IMR-90 (cell line): Measurements from ENCODE around the gene DSCAML1. TPM values are rescaled to one million over a fixed set of nuclear protein-coding genes. Genes with fewer than 3 reads are reported as not detected.

Experiments used
- ATAC-seq: fragments of 200-7000 bp; cut with Tn5 transposase; 2 replicates; pipeline ENCODE4 v1.9.1; 2020; ENCODE audit warnings: low read depth, mild to moderate bottlenecking, moderate library complexity
- BruUV-seq: library from RNA; stranded (reverse); fragments of 400-500 nt; replicated peaks from 2 replicates; lab custom pipeline; 2021; lab: Mats Ljungman, UMichigan
- CTCF ChIA-PET: fragments of 300-600 bp; formaldehyde crosslinking; extraction: SDS; loops from one replicate; lab custom pipeline; 2021; ENCODE audit warnings: antibody characterized with exemption; lab: Yijun Ruan, JAX
- POLR2A ChIA-PET: fragments of 300-600 bp; sonication (Branson Sonifier 250); formaldehyde crosslinking; loops from one replicate; lab custom pipeline; 2022; ENCODE audit warnings: antibody characterized with exemption; ENCODE audit not compliant: unreplicated experiment; lab: Charles Lee
- DNase-seq: peaks from one replicate; pipeline ENCODE4 v3.0.0; 2013
- H2AFZ ChIP-seq: replicated peaks from 2 replicates; pipeline ENCODE3; 2013; ENCODE audit warnings: low read length, mild to moderate bottlenecking; ENCODE audit not compliant: poor library complexity
- H2AK5ac ChIP-seq: 2 replicates; pipeline ENCODE4 v1.6.1; 2013; ENCODE audit warnings: low read depth, low read length, inconsistent platforms
- H2AK9ac ChIP-seq: replicated peaks from 2 replicates; pipeline ENCODE3; 2013; ENCODE audit warnings: mild to moderate bottlenecking, low read depth, low read length, moderate library complexity; ENCODE audit not compliant: poor library complexity
- H2BK120ac ChIP-seq: 2 replicates; pipeline ENCODE4 v1.6.1; 2013; ENCODE audit warnings: low read depth, low read length, inconsistent platforms
- H2BK15ac ChIP-seq: 3 replicates; pipeline ENCODE4 v1.6.1; 2013; ENCODE audit warnings: low read depth, low read length, inconsistent platforms
- H2BK20ac ChIP-seq: 2 replicates; pipeline ENCODE4 v1.6.1; 2013; ENCODE audit warnings: low read depth, mild to moderate bottlenecking, inconsistent platforms, low read length, moderate library complexity
- H2BK5ac ChIP-seq: 2 replicates; pipeline ENCODE4 v1.6.1; 2013; ENCODE audit warnings: mild to moderate bottlenecking, low read depth, low read length, inconsistent platforms; ENCODE audit not compliant: poor library complexity, severe bottlenecking
- H3K14ac ChIP-seq: replicated peaks from 2 replicates; pipeline ENCODE4 v1.6.1; 2013; ENCODE audit warnings: low read depth, low read length, inconsistent platforms
- H3K18ac ChIP-seq: 2 replicates; pipeline ENCODE4 v1.6.1; 2013; ENCODE audit warnings: low read depth, low read length, control low read depth
- H3K23ac ChIP-seq: 2 replicates; pipeline ENCODE4 v1.6.1; 2013; ENCODE audit warnings: low read depth, low read length, inconsistent platforms
- H3K27ac ChIP-seq: 2 replicates; pipeline ENCODE4 v1.5.1; 2013; ENCODE audit warnings: mild to moderate bottlenecking, control low read depth, low read length; ENCODE audit not compliant: insufficient read depth
- H3K27me3 ChIP-seq: 2 replicates; pipeline ENCODE4 v1.6.1; 2013; ENCODE audit warnings: low read length; ENCODE audit not compliant: control insufficient read depth, insufficient read depth
- H3K36me3 ChIP-seq: 2 replicates; pipeline ENCODE4 v1.6.1; 2013; ENCODE audit warnings: low read length, mixed read lengths; ENCODE audit not compliant: control insufficient read depth, insufficient read depth
- H3K4ac ChIP-seq: 2 replicates; pipeline ENCODE4 v1.6.1; 2013; ENCODE audit warnings: low read depth, low read length, inconsistent platforms
- H3K4me1 ChIP-seq: 2 replicates; pipeline ENCODE4 v1.6.1; 2013; ENCODE audit warnings: low read length, mixed read lengths; ENCODE audit not compliant: control insufficient read depth, insufficient read depth
- H3K4me2 ChIP-seq: 2 replicates; pipeline ENCODE4 v1.6.1; 2013; ENCODE audit warnings: low read depth, mild to moderate bottlenecking, control low read depth, low read length, moderate library complexity
- H3K4me3 ChIP-seq: 2 replicates; pipeline ENCODE4 v1.5.1; 2013; ENCODE audit warnings: low read depth, mild to moderate bottlenecking, control low read depth, low read length, moderate library complexity; ENCODE audit not compliant: insufficient read depth
- H3K56ac ChIP-seq: 2 replicates; pipeline ENCODE4 v1.6.1; 2013; ENCODE audit warnings: low read length, inconsistent platforms; ENCODE audit not compliant: insufficient read depth; ENCODE audit errors: extremely low read depth
- H3K79me1 ChIP-seq, 2 experiments: 2 replicates each; pipeline ENCODE4 v1.6.1; 2013; ENCODE audit warnings: low read length in 2 of 2, inconsistent platforms in 1 of 2, low read depth in 1 of 2
- H3K9ac ChIP-seq: 2 replicates; pipeline ENCODE4 v1.6.1; 2013; ENCODE audit warnings: low read depth, low read length, control low read depth
- H3K9me1 ChIP-seq: 2 replicates; pipeline ENCODE4 v1.6.1; 2013; ENCODE audit warnings: low read length, inconsistent platforms; ENCODE audit not compliant: insufficient read depth
- H3K9me3 ChIP-seq: 2 replicates; pipeline ENCODE4 v1.6.1; 2013; ENCODE audit warnings: low read length; ENCODE audit not compliant: control insufficient read depth, insufficient read depth
- H4K20me1 ChIP-seq: 2 replicates; pipeline ENCODE4 v1.6.1; 2013; ENCODE audit warnings: low read length, inconsistent platforms; ENCODE audit not compliant: insufficient read depth
- H4K5ac ChIP-seq: 2 replicates; pipeline ENCODE4 v1.6.1; 2013; ENCODE audit warnings: mild to moderate bottlenecking, low read depth, low read length, control low read depth
- H4K8ac ChIP-seq, 2 experiments: 2 replicates each; pipeline ENCODE4 v1.6.1; 2013; ENCODE audit warnings: low read depth in 2 of 2, low read length in 2 of 2, control low read depth in 1 of 2, inconsistent platforms in 1 of 2
- H4K91ac ChIP-seq: 2 replicates; pipeline ENCODE4 v1.6.1; 2013; ENCODE audit warnings: low read depth, low read length, inconsistent platforms; ENCODE audit not compliant: insufficient read depth
- BHLHE40 ChIP-seq: fragments of 150-350 bp; IDR thresholded peaks from 2 replicates; pipeline ENCODE4 v1.6.1; 2016; ENCODE audit warnings: mild to moderate bottlenecking, low read depth, low read length
- CEBPB ChIP-seq: IDR thresholded peaks from 2 replicates; pipeline ENCODE4 v1.6.1; 2012; ENCODE audit warnings: low read depth, low read length, improper control_type of control experiment
- CHD1 ChIP-seq: IDR thresholded peaks from 2 replicates; pipeline ENCODE4 v1.6.1; 2012; ENCODE audit warnings: low read depth, low read length, improper control_type of control experiment
- CTCF ChIP-seq: conservative IDR thresholded peaks from 2 replicates; pipeline ENCODE4 v1.5.1; 2012; ENCODE audit warnings: mild to moderate bottlenecking, low read depth, low read length, improper control_type of control experiment
- FOS ChIP-seq: fragments of 150-350 bp; IDR thresholded peaks from 2 replicates; pipeline ENCODE4 v1.6.1; 2016; ENCODE audit warnings: low read depth, low read length
- MAFK ChIP-seq: IDR thresholded peaks from 2 replicates; pipeline ENCODE4 v1.6.1; 2012; ENCODE audit warnings: low read depth, low read length, improper control_type of control experiment
- MAZ ChIP-seq: IDR thresholded peaks from 2 replicates; pipeline ENCODE4 v1.6.1; 2012; ENCODE audit warnings: low read depth, mild to moderate bottlenecking, low read length, improper control_type of control experiment, moderate library complexity, borderline replicate concordance
- MXI1 ChIP-seq: IDR thresholded peaks from 2 replicates; pipeline ENCODE4 v1.6.1; 2012; ENCODE audit warnings: low read depth, mild to moderate bottlenecking, low read length, moderate library complexity, borderline replicate concordance
- NFE2L2 ChIP-seq: fragments of 150-350 bp; IDR thresholded peaks from 2 replicates; pipeline ENCODE4 v1.6.1; 2016; ENCODE audit warnings: low read depth, mild to moderate bottlenecking, low read length
- POLR2A ChIP-seq: IDR thresholded peaks from 2 replicates; pipeline ENCODE4 v1.6.1; 2012; ENCODE audit warnings: mild to moderate bottlenecking, low read depth, low read length
- RAD21 ChIP-seq: IDR thresholded peaks from 2 replicates; pipeline ENCODE4 v1.6.1; 2012; ENCODE audit warnings: low read length, improper control_type of control experiment
- RCOR1 ChIP-seq: IDR thresholded peaks from 2 replicates; pipeline ENCODE4 v1.6.1; 2012; ENCODE audit warnings: mild to moderate bottlenecking, low read length, improper control_type of control experiment; ENCODE audit not compliant: insufficient replicate concordance
- RFX5 ChIP-seq: IDR thresholded peaks from 2 replicates; pipeline ENCODE4 v1.8.0; 2012; ENCODE audit warnings: low read depth, mild to moderate bottlenecking, low read length, moderate library complexity
- SMC3 ChIP-seq: fragments of 150-350 bp; IDR thresholded peaks from 2 replicates; pipeline ENCODE4 v1.6.1; 2016; ENCODE audit warnings: low read depth, mild to moderate bottlenecking, antibody characterized with exemption, low read length, moderate library complexity
- WGBS, 2 experiments: methylation state at CpG; one replicate each; pipeline versions ENCODE4 v1.1.5 to v1.1.7; 2013; ENCODE audit warnings: missing lambda C conversion rate in 2 of 2; ENCODE audit not compliant: insufficient read length in 1 of 2; ENCODE audit errors: extremely low coverage in 2 of 2; 5-methylcytosine and 5-hydroxymethylcytosine counted together
- dilution Hi-C: fragments of 300-500 bp; cut with HindIII; formaldehyde crosslinking; loops from one replicate; pipeline ENCODE4 v1.14.3; 2018; ENCODE audit warnings: low sequenced_read_pairs; ENCODE audit not compliant: unreplicated experiment
- in situ Hi-C: fragments of 300-500 bp; cut with MboI; formaldehyde crosslinking; loops from 3 replicates; pipeline ENCODE4 v1.14.3; 2019; ENCODE audit warnings: low sequenced_read_pairs, inconsistent platforms, mixed read lengths
- intact Hi-C: fragments of 100-400 bp; cut with micrococcal nuclease; formaldehyde crosslinking; loops from 2 replicates; pipeline ENCODE4 v1.10.0; 2022
- polyA plus RNA-seq, 3 experiments: library from polyadenylated mRNA; depleted of rRNA; stranded (reverse); fragments of >200 nt; gene quantifications; 2 replicates each; pipeline ENCODE4 v1.2.3, GENCODE V29; 2012; ENCODE audit warnings: low replicate concordance in 1 of 3
- total RNA-seq: library from RNA; depleted of rRNA; stranded (reverse); fragments of >200 nt; gene quantifications from 2 replicates; pipeline ENCODE4 v1.2.3, GENCODE V29; 2012
- TF ChIP-seq, protein P1 (sequence below): fragments of 150-350 bp; IDR thresholded peaks from 2 replicates; pipeline ENCODE4 v1.6.1; 2016; ENCODE audit warnings: low read depth, mild to moderate bottlenecking, low read length, moderate library complexity, borderline replicate concordance
- TF ChIP-seq, protein P2 (sequence below): fragments of 150-350 bp; IDR thresholded peaks from 2 replicates; pipeline ENCODE4 v1.6.1; 2017; ENCODE audit warnings: mild to moderate bottlenecking, antibody characterized with exemption, low read length, low read depth

The DSCAML1 gene
- total and polyA plus RNA-seq, 2 of the 4 experiments (the other 2 are of a cell fraction) = not detected

- Histone ChIP-seq H3K14ac (no peak overlapping the region), H3K4me1 (no peaks in the 10 kb centered on the region), H4K20me1 (no peaks in the 10 kb centered on the region), H3K23ac (no peak overlapping the region), H4K5ac (no peak overlapping the region), H2AK5ac (no peak overlapping the region), H3K9me1 (no peaks in the 10 kb centered on the region), H3K4ac (no peak overlapping the region), H3K79me1 (no peaks in the 10 kb centered on the region), H2BK15ac (no peak overlapping the region), H3K27me3 (peaks cover 15% of the 10 kb centered on the region), H3K4me3 (no peak overlapping the region), H3K9ac (no peak overlapping the region), H2AFZ (no peak overlapping the region), H2AK9ac (no peak overlapping the region), H3K27ac (no peak overlapping the region), H2BK120ac (no peak overlapping the region), H2BK20ac (no peak overlapping the region), H3K56ac (no peak overlapping the region), H3K18ac (no peak overlapping the region), H3K36me3 (no peaks in the 10 kb centered on the region), H4K8ac (no peak overlapping the region), H2BK5ac (no peak overlapping the region), H3K4me2 (no peak overlapping the region), H3K9me3 (no peaks in the 10 kb centered on the region), H4K91ac (no peak overlapping the region)
- ATAC-seq (no peak), DNase-seq (no peak)
- intact Hi-C loops (no loop called here), dilution Hi-C loops (no loop called here), in situ Hi-C loops (no loop called here)
- TF ChIP-seq RCOR1 = no peak
- TF ChIP-seq, protein P1, sequence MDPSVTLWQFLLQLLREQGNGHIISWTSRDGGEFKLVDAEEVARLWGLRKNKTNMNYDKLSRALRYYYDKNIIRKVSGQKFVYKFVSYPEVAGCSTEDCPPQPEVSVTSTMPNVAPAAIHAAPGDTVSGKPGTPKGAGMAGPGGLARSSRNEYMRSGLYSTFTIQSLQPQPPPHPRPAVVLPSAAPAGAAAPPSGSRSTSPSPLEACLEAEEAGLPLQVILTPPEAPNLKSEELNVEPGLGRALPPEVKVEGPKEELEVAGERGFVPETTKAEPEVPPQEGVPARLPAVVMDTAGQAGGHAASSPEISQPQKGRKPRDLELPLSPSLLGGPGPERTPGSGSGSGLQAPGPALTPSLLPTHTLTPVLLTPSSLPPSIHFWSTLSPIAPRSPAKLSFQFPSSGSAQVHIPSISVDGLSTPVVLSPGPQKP = no peak
- no peak for TF ChIP-seq POLR2A
- TF ChIP-seq BHLHE40 = no peak
- no peak for TF ChIP-seq CTCF
- TF ChIP-seq NFE2L2 = no peak
- TF ChIP-seq, protein P2, sequence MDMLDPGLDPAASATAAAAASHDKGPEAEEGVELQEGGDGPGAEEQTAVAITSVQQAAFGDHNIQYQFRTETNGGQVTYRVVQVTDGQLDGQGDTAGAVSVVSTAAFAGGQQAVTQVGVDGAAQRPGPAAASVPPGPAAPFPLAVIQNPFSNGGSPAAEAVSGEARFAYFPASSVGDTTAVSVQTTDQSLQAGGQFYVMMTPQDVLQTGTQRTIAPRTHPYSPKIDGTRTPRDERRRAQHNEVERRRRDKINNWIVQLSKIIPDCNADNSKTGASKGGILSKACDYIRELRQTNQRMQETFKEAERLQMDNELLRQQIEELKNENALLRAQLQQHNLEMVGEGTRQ = no peak
- TF ChIP-seq CEBPB = no peak
- TF ChIP-seq RAD21 = no peak
- no peak for TF ChIP-seq SMC3
- TF ChIP-seq MXI1 = no peak
- TF ChIP-seq FOS = no peak
- no peak for TF ChIP-seq MAZ
- TF ChIP-seq CHD1 = no peak
- no peak for TF ChIP-seq RFX5
- TF ChIP-seq MAFK = no peak
- POLR2A ChIA-PET = no interaction called here
- CTCF ChIA-PET = interaction anchor here (0.6 kb wide), 1 partner anchor 161 kb away, joined by 8 read pairs; no protein-coding TSS in a partner anchor
- no TSS peak for BruUV-seq
- 48% methylated on average over 4 of the region's 5 CpGs; no CpG with 5 or more reads in 1 of the 2 experiments for whole genome bisulfite sequencing, 2 experiments
Measured at GRCh38 chr11:117560780-117561530, 236.1 kb downstream of the DSCAML1 start.
